ENCODE results near the gene TENM3. TPM values are rescaled to one million over a fixed set of nuclear protein-coding genes. Genes with fewer than 3 reads are reported as not detected.

Gene TENM3
- total and polyA plus RNA-seq, 4 donors, result 0.05 to 5.5 (median 1.1) TPM; not detected in 1

GRCh38 chr4:182314537-182314936 lies 71.3 kb downstream of the TENM3 start:
- Histone ChIP-seq H3K4me1 (ENCODE audit: control insufficient read depth in 1 of 2, insufficient read depth in 2 of 2, low read length in 2 of 2) (no peaks in the 10 kb centered on the region), H3K9me3 (ENCODE audit: control insufficient read depth, low read length) (peaks cover 1% of the 10 kb centered on the region), H3K27me3 (ENCODE audit: control insufficient read depth in 1 of 2, insufficient read depth in 2 of 2, low read length in 1 of 2) (no peaks in the 10 kb centered on the region), H3K36me3 (ENCODE audit: control insufficient read depth in 1 of 2, insufficient read depth in 2 of 2, low read length in 1 of 2) (no peaks in the 10 kb centered on the region), H3K27ac (ENCODE audit: low read depth in 1 of 2, low read length in 2 of 2) (no peak overlapping the region), H3K4me3 (ENCODE audit: low read length in 2 of 2) (no peak overlapping the region)
- ATAC-seq (ENCODE audit: low FRiP score) (no peak), DNase-seq (no peak)
- intact Hi-C loops (cut with DNase I), result no loop called here
- 93 to 94% methylated on average over 2 of the region's 2 CpGs for WGBS, 2 donors

- Histone ChIP-seq H3K4me1 (ENCODE audit: control insufficient read depth in 1 of 2, insufficient read depth in 2 of 2, low read length in 2 of 2) (no peaks in the 10 kb centered on the region), H3K27me3 (ENCODE audit: control insufficient read depth in 1 of 2, insufficient read depth in 2 of 2, low read length in 1 of 2) (no peaks in the 10 kb centered on the region), H3K9me3 (ENCODE audit: control insufficient read depth, low read length) (no peaks in the 10 kb centered on the region), H3K27ac (ENCODE audit: low read depth in 1 of 2, low read length in 2 of 2) (no peak overlapping the region), H3K36me3 (ENCODE audit: control insufficient read depth in 1 of 2, insufficient read depth in 2 of 2, low read length in 1 of 2) (no peaks in the 10 kb centered on the region), H3K4me3 (ENCODE audit: low read length in 2 of 2) (no peak overlapping the region)
- DNase-seq, result no peak
- intact Hi-C loops (cut with DNase I), result no loop called here
- ATAC-seq (ENCODE audit: low FRiP score), result no peak
- WGBS, 2 donors, result 66 to 73% methylated on average over 1 of the region's 1 CpG
Measured at GRCh38 chr4:182318256-182318655, 75.1 kb downstream of the TENM3 start.

- H3K9me3 ChIP-seq (ENCODE audit: control insufficient read depth, low read length), result no peaks in the 10 kb centered on the region
- H3K36me3 ChIP-seq (ENCODE audit: control insufficient read depth in 1 of 2, insufficient read depth in 2 of 2, low read length in 1 of 2), result no peaks in the 10 kb centered on the region
- ATAC-seq (ENCODE audit: low FRiP score), result no peak
- intact Hi-C loops (cut with DNase I), result no loop called here
- WGBS, 2 donors, result 75 to 82% methylated on average over 6 of the region's 6 CpGs
- no peak for DNase-seq
- H3K27me3 ChIP-seq (ENCODE audit: control insufficient read depth in 1 of 2, insufficient read depth in 2 of 2, low read length in 1 of 2), result no peaks in the 10 kb centered on the region
- H3K4me1 ChIP-seq (ENCODE audit: control insufficient read depth in 1 of 2, insufficient read depth in 2 of 2, low read length in 2 of 2), result no peaks in the 10 kb centered on the region
- H3K4me3 ChIP-seq (ENCODE audit: low read length in 2 of 2), result no peak overlapping the region
- H3K27ac ChIP-seq (ENCODE audit: low read depth in 1 of 2, low read length in 2 of 2), result no peak overlapping the region
Measured at GRCh38 chr4:182320092-182320491, 76.9 kb downstream of the TENM3 start.

GRCh38 chr4:182320580-182320979 lies 77.4 kb downstream of the TENM3 start:
- Histone ChIP-seq H3K36me3 (ENCODE audit: control insufficient read depth in 1 of 2, insufficient read depth in 2 of 2, low read length in 1 of 2) (no peaks in the 10 kb centered on the region), H3K4me1 (ENCODE audit: control insufficient read depth in 1 of 2, insufficient read depth in 2 of 2, low read length in 2 of 2) (no peaks in the 10 kb centered on the region), H3K27me3 (ENCODE audit: control insufficient read depth in 1 of 2, insufficient read depth in 2 of 2, low read length in 1 of 2) (no peaks in the 10 kb centered on the region), H3K27ac (ENCODE audit: low read depth in 1 of 2, low read length in 2 of 2) (no peak overlapping the region), H3K4me3 (ENCODE audit: low read length in 2 of 2) (no peak overlapping the region), H3K9me3 (ENCODE audit: control insufficient read depth, low read length) (no peaks in the 10 kb centered on the region)
- intact Hi-C loops (cut with DNase I), result no loop called here
- WGBS, 2 donors, result 64 to 65% methylated on average over 3 of the region's 3 CpGs
- DNase-seq (no peak), ATAC-seq (ENCODE audit: low FRiP score) (no peak)

GRCh38 chr4:182324282-182324681 lies 81.1 kb downstream of the TENM3 start:
- WGBS, 2 donors, result 93 to 94% methylated on average over 10 of the region's 10 CpGs
- H3K36me3 ChIP-seq (ENCODE audit: control insufficient read depth in 1 of 2, insufficient read depth in 2 of 2, low read length in 1 of 2), result no peaks in the 10 kb centered on the region
- intact Hi-C loops (cut with DNase I), result no loop called here

GRCh38 chr4:182325397-182325796 lies 82.2 kb downstream of the TENM3 start:
- Histone ChIP-seq H3K27me3 (ENCODE audit: control insufficient read depth in 1 of 2, insufficient read depth in 2 of 2, low read length in 1 of 2) (no peaks in the 10 kb centered on the region), H3K4me1 (ENCODE audit: control insufficient read depth in 1 of 2, insufficient read depth in 2 of 2, low read length in 2 of 2) (no peaks in the 10 kb centered on the region), H3K36me3 (ENCODE audit: control insufficient read depth in 1 of 2, insufficient read depth in 2 of 2, low read length in 1 of 2) (no peaks in the 10 kb centered on the region), H3K4me3 (ENCODE audit: low read length in 2 of 2) (no peak overlapping the region), H3K27ac (ENCODE audit: low read depth in 1 of 2, low read length in 2 of 2) (no peak overlapping the region), H3K9me3 (ENCODE audit: control insufficient read depth, low read length) (peaks cover 1% of the 10 kb centered on the region)
- ATAC-seq (ENCODE audit: low FRiP score) (no peak), DNase-seq (no peak)
- WGBS, 2 donors, result 62 to 68% methylated on average over 3 of the region's 3 CpGs
- intact Hi-C loops (cut with DNase I), result no loop called here

More at GRCh38 chr4:182324282-182324681, 81.1 kb downstream of the TENM3 start:
- H3K9me3 ChIP-seq (ENCODE audit: control insufficient read depth, low read length), result no peaks in the 10 kb centered on the region
- H3K4me1 ChIP-seq (ENCODE audit: control insufficient read depth in 1 of 2, insufficient read depth in 2 of 2, low read length in 2 of 2), result no peaks in the 10 kb centered on the region
- H3K27me3 ChIP-seq (ENCODE audit: control insufficient read depth in 1 of 2, insufficient read depth in 2 of 2, low read length in 1 of 2), result no peaks in the 10 kb centered on the region
- H3K4me3 ChIP-seq (ENCODE audit: low read length in 2 of 2), result no peak overlapping the region
- DNase-seq, result no peak
- no peak overlapping the region for H3K27ac ChIP-seq (ENCODE audit: low read depth in 1 of 2, low read length in 2 of 2)
- ATAC-seq (ENCODE audit: low FRiP score), result no peak

GRCh38 chr4:182325848-182326255 lies 82.7 kb downstream of the TENM3 start:
- H3K4me3 ChIP-seq (ENCODE audit: low read length in 2 of 2), result no peak overlapping the region
- no peak for ATAC-seq (ENCODE audit: low FRiP score)

GRCh38 chr4:182328505-182328904 lies 85.3 kb downstream of the TENM3 start:
- 88 to 90% methylated on average over 7 of the region's 7 CpGs for WGBS, 2 donors
- intact Hi-C loops (cut with DNase I), result no loop called here

More at GRCh38 chr4:182325848-182326255, 82.7 kb downstream of the TENM3 start:
- Histone ChIP-seq H3K27ac (ENCODE audit: low read depth in 1 of 2, low read length in 2 of 2) (no peak overlapping the region), H3K9me3 (ENCODE audit: control insufficient read depth, low read length) (peaks cover 1% of the 10 kb centered on the region), H3K27me3 (ENCODE audit: control insufficient read depth in 1 of 2, insufficient read depth in 2 of 2, low read length in 1 of 2) (no peaks in the 10 kb centered on the region), H3K36me3 (ENCODE audit: control insufficient read depth in 1 of 2, insufficient read depth in 2 of 2, low read length in 1 of 2) (no peaks in the 10 kb centered on the region), H3K4me1 (ENCODE audit: control insufficient read depth in 1 of 2, insufficient read depth in 2 of 2, low read length in 2 of 2) (no peaks in the 10 kb centered on the region)
- DNase-seq, result no peak
- WGBS, 2 donors, result 61 to 63% methylated on average over 16 of the region's 16 CpGs
- intact Hi-C loops (cut with DNase I), result no loop called here

GRCh38 chr4:182337366-182337765 lies 94.2 kb downstream of the TENM3 start:
- Histone ChIP-seq H3K27me3 (ENCODE audit: control insufficient read depth in 1 of 2, insufficient read depth in 2 of 2, low read length in 1 of 2) (no peaks in the 10 kb centered on the region), H3K9me3 (ENCODE audit: control insufficient read depth, low read length) (no peaks in the 10 kb centered on the region), H3K4me3 (ENCODE audit: low read length in 2 of 2) (no peak overlapping the region), H3K4me1 (ENCODE audit: control insufficient read depth in 1 of 2, insufficient read depth in 2 of 2, low read length in 2 of 2) (no peaks in the 10 kb centered on the region), H3K27ac (ENCODE audit: low read depth in 1 of 2, low read length in 2 of 2) (no peak overlapping the region), H3K36me3 (ENCODE audit: control insufficient read depth in 1 of 2, insufficient read depth in 2 of 2, low read length in 1 of 2) (no peaks in the 10 kb centered on the region)
- intact Hi-C loops (cut with DNase I), result no loop called here
- 85 to 94% methylated on average over 1 of the region's 1 CpG for WGBS, 2 donors
- DNase-seq, result no peak
- ATAC-seq (ENCODE audit: low FRiP score), result no peak

More at GRCh38 chr4:182328505-182328904, 85.3 kb downstream of the TENM3 start:
- H3K9me3 ChIP-seq (ENCODE audit: control insufficient read depth, low read length), result peaks cover 1% of the 10 kb centered on the region
- no peak for DNase-seq
- H3K36me3 ChIP-seq (ENCODE audit: control insufficient read depth in 1 of 2, insufficient read depth in 2 of 2, low read length in 1 of 2), result no peaks in the 10 kb centered on the region
- H3K27me3 ChIP-seq (ENCODE audit: control insufficient read depth in 1 of 2, insufficient read depth in 2 of 2, low read length in 1 of 2), result no peaks in the 10 kb centered on the region
- ATAC-seq (ENCODE audit: low FRiP score), result no peak
- no peak overlapping the region for H3K4me3 ChIP-seq (ENCODE audit: low read length in 2 of 2)
- H3K4me1 ChIP-seq (ENCODE audit: control insufficient read depth in 1 of 2, insufficient read depth in 2 of 2, low read length in 2 of 2), result no peaks in the 10 kb centered on the region
- no peak overlapping the region for H3K27ac ChIP-seq (ENCODE audit: low read depth in 1 of 2, low read length in 2 of 2)

Data from aorta (tissue), 5 donors.